ENCODE results near the gene DIAPH2. TPM values are rescaled to one million over a fixed set of nuclear protein-coding genes. Genes with fewer than 3 reads are reported as not detected.

DIAPH2 gene
- total RNA-seq, 1 experiment from 2014 or later = 10.4 TPM

- ChIA-PET CTCF (no interaction called here), POLR2A (ENCODE audit: low non-redundant PET) (no interaction called here)
- no peak for TF ChIP-seq EZH2 (IDR thresholded peaks at IDR 0.05; ENCODE audit: borderline replicate concordance, low read depth, low read length, poor library complexity, severe bottlenecking)
- no peak for TF ChIP-seq CTCF (conservative IDR thresholded peaks at IDR 0.05; ENCODE audit: low read depth, low read length)
- Histone ChIP-seq H3K9me3 (ENCODE audit: low read depth, low read length, poor library complexity, severe bottlenecking) (no peaks in the 10 kb centered on the region), H3K4me3 (ENCODE audit: low read depth, low read length, poor library complexity, severe bottlenecking) (no peak overlapping the region), H3K27ac (ENCODE audit: low read depth, low read length, poor library complexity, severe bottlenecking) (no peak overlapping the region), H3K36me3 (ENCODE audit: insufficient read depth, low read length, poor library complexity, severe bottlenecking) (no peaks in the 10 kb centered on the region), H3K4me1 (ENCODE audit: insufficient read depth, low read length, poor library complexity, severe bottlenecking) (no peaks in the 10 kb centered on the region), H3K27me3 (replicated peaks; ENCODE audit: insufficient read depth, low read depth, low read length, poor library complexity) (no peaks in the 10 kb centered on the region)
- no TSS peak for BruUV-seq (replicated peaks)
- intact Hi-C loops (cut with micrococcal nuclease; ENCODE audit: unreplicated experiment) = loop anchor here (10.0 kb wide), 2 partner anchors 175 to 285 kb away; no protein-coding TSS in a partner anchor
- DNase-seq (ENCODE audit: low spot score) = no peak
Measured at GRCh38 chrX:97309487-97310116, 625.0 kb downstream of the DIAPH2 start.

GRCh38 chrX:97310373-97310772, 625.7 kb downstream of the DIAPH2 start:
- Histone ChIP-seq H3K4me1 (ENCODE audit: insufficient read depth, low read length, poor library complexity, severe bottlenecking) (no peaks in the 10 kb centered on the region), H3K9me3 (ENCODE audit: low read depth, low read length, poor library complexity, severe bottlenecking) (no peaks in the 10 kb centered on the region), H3K27me3 (replicated peaks; ENCODE audit: insufficient read depth, low read depth, low read length, poor library complexity) (no peaks in the 10 kb centered on the region), H3K36me3 (ENCODE audit: insufficient read depth, low read length, poor library complexity, severe bottlenecking) (no peaks in the 10 kb centered on the region), H3K4me3 (ENCODE audit: low read depth, low read length, poor library complexity, severe bottlenecking) (no peak overlapping the region), H3K27ac (ENCODE audit: low read depth, low read length, poor library complexity, severe bottlenecking) (no peak overlapping the region)
- intact Hi-C loops (cut with micrococcal nuclease; ENCODE audit: unreplicated experiment) = loop anchor here (10.0 kb wide), 2 partner anchors 176 to 286 kb away; no protein-coding TSS in a partner anchor
- TF ChIP-seq EZH2 (IDR thresholded peaks at IDR 0.05; ENCODE audit: borderline replicate concordance, low read depth, low read length, poor library complexity, severe bottlenecking) = no peak
- TF ChIP-seq CTCF (conservative IDR thresholded peaks at IDR 0.05; ENCODE audit: low read depth, low read length) = no peak
- POLR2A ChIA-PET (ENCODE audit: low non-redundant PET) = no interaction called here
- DNase-seq (ENCODE audit: low spot score) = peak; percentile 5
- BruUV-seq (replicated peaks) = no TSS peak
- CTCF ChIA-PET = no interaction called here

- ChIA-PET POLR2A (ENCODE audit: low non-redundant PET) (interaction anchor here (0.7 kb wide), 1 partner anchor 12 kb away, joined by 5 read pairs; no protein-coding TSS in a partner anchor), CTCF (no interaction called here)
- no peaks in the 10 kb centered on the region for H3K27me3 ChIP-seq (replicated peaks; ENCODE audit: insufficient read depth, low read depth, low read length, poor library complexity)
- TF ChIP-seq CTCF (conservative IDR thresholded peaks at IDR 0.05; ENCODE audit: low read depth, low read length) (no peak), EZH2 (IDR thresholded peaks at IDR 0.05; ENCODE audit: borderline replicate concordance, low read depth, low read length, poor library complexity, severe bottlenecking) (no peak)
- H3K9me3 ChIP-seq (ENCODE audit: low read depth, low read length, poor library complexity, severe bottlenecking) = no peaks in the 10 kb centered on the region
- no peaks in the 10 kb centered on the region for H3K36me3 ChIP-seq (ENCODE audit: insufficient read depth, low read length, poor library complexity, severe bottlenecking)
- DNase-seq (ENCODE audit: low spot score) = no peak
- H3K27ac ChIP-seq (ENCODE audit: low read depth, low read length, poor library complexity, severe bottlenecking) = no peak overlapping the region
- H3K4me3 ChIP-seq (ENCODE audit: low read depth, low read length, poor library complexity, severe bottlenecking) = no peak overlapping the region
- BruUV-seq (replicated peaks) = no TSS peak
- intact Hi-C loops (cut with micrococcal nuclease; ENCODE audit: unreplicated experiment) = loop anchor here (10.0 kb wide), 2 partner anchors 176 to 286 kb away; no protein-coding TSS in a partner anchor
- H3K4me1 ChIP-seq (ENCODE audit: insufficient read depth, low read length, poor library complexity, severe bottlenecking) = no peaks in the 10 kb centered on the region
Measured at GRCh38 chrX:97311066-97311778, 626.6 kb downstream of the DIAPH2 start.
